GM20000 (cell line): Measurements from ENCODE around the gene PRTG.
A peak's percentile ranks its signal among the peaks of the same experiment; 100 is the strongest.

Experiments
- DNase-seq: peaks from one replicate; pipeline ENCODE4 v3.0.0; 2012; ENCODE audit warnings: low spot score
- CTCF ChIP-seq: IDR thresholded peaks from 2 replicates; pipeline ENCODE4 v1.5.1; 2012; ENCODE audit warnings: mild to moderate bottlenecking, control low read depth; ENCODE audit errors: extremely low read depth, missing control alignments

The PRTG gene

GRCh38 chr15:55740981-55741832, 1.7 kb downstream of the PRTG start:
- no peak for TF ChIP-seq CTCF
- peak; percentile 40 for DNase-seq

GRCh38 chr15:55740359-55740878, 2.5 kb downstream of the PRTG start:
- no peak for TF ChIP-seq CTCF

GRCh38 chr15:55739641-55740040, 3.3 kb downstream of the PRTG start:
- no peak for DNase-seq
- TF ChIP-seq CTCF = no peak

More at GRCh38 chr15:55740359-55740878, 2.5 kb downstream of the PRTG start:
- no peak for DNase-seq

GRCh38 chr15:55738715-55739114, 4.2 kb downstream of the PRTG start:
- DNase-seq = no peak
- no peak for TF ChIP-seq CTCF

GRCh38 chr15:55737373-55737772, 5.6 kb downstream of the PRTG start:
- DNase-seq = no peak
- no peak for TF ChIP-seq CTCF

- DNase-seq = no peak
Observed at GRCh38 chr15:55736756-55737155, 6.2 kb downstream of the PRTG start.

More at GRCh38 chr15:55736756-55737155, 6.2 kb downstream of the PRTG start:
- TF ChIP-seq CTCF = no peak
